GM18526 (cell line): ENCODE measurements around the gene MAB21L3.

Experiments used
- POLR2A ChIP-seq: IDR thresholded peaks from 3 replicates; pipeline ENCODE4 v1.6.1; 2011; ENCODE audit not compliant: insufficient read length; ENCODE audit errors: extremely low read depth

The MAB21L3 gene

GRCh38 chr1:116110567-116111523, at the start of gene MAB21L3:
MAB21L3 (plus strand) TSS chr1:116111399; CDS start chr1:116112616, 1,217 bp downstream.
- no peak for TF ChIP-seq POLR2A

DNA sequence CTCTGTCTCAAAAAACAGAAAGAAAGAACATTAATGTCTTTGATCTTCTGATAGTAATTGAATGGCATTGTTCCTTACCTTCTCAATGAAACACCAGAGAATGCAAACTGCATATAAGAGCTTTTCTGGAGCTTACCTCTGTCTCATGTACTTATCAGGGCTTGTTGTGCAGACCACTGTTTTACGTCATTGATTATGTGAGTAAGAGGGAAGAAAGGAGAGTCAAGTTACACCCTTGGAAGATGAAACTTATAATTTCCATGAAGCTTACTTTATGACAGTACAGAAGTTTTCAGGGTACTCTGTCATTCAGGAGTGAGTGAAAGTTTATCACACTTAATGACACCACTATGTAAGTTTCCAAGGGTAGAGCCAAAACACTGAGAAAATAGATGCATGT, 49.0 kb upstream of the MAB21L3 start:
- TF ChIP-seq POLR2A, result no peak

GRCh38 chr1:116064616-116065015, 46.6 kb upstream of the MAB21L3 start:
- TF ChIP-seq POLR2A, result no peak

- TF ChIP-seq POLR2A, result no peak
These were observed 44.2 kb upstream of the MAB21L3 start for GRCh38 chr1:116066868-116067565.

DNA sequence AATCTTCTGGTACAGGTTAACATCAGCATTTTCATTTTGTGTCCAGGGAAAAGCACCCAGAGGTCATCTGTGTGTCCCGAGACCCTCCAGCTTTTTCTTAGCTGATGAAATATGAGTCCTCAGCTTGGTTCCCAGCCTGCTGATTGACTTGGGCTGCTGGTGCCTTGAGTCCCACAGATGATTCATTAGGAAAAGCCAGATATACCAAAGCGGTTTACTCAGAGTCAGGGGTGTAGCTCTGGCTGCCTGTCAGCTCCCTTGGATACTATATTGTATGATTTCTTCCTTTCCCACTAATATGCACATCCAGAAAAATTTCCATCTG, 43.7 kb upstream of the MAB21L3 start:
- no peak for TF ChIP-seq POLR2A

DNA sequence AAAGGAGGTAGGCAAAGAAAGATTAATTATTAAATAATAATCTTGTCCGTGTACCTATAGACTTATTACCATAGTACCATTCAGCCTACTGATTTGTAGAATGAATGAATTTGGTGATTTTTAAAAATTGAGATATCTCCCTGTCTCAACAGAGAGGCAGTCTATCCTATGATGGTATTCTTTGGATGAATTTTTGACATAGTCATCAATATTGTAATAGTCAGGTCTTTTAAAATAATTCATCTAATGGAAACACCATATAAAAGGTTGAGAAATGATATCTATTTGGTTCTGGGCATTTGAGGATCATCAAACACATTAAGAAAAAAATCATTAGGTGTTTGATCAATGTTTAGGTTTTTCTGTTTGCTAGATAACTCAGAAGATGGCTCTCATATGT, 35.6 kb upstream of the MAB21L3 start:
- TF ChIP-seq POLR2A, result no peak

- TF ChIP-seq POLR2A, result no peak
These were observed 35.2 kb upstream of the MAB21L3 start for GRCh38 chr1:116075990-116076389.

DNA sequence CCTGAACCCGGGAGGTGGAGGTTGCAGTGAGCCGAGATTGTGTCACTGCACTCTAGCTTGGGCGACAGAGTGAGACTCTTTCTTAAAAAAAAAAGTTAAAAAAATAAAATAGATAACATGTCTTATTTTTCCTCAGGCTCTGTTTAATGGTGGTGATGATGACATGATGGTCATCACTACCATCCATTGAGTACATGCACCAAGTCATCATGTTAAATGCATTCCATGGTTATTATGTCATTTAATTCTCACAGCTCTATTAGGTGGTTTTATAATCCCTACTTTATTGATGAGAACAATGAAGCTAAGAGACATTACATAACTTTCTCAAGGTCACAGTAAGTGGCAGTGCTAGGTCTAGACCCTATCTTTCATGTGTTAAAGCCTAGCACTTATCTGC, 34.4 kb upstream of the MAB21L3 start:
- no peak for TF ChIP-seq POLR2A

GRCh38 chr1:116078699-116079223, 32.4 kb upstream of the MAB21L3 start:
- TF ChIP-seq POLR2A, result no peak

DNA sequence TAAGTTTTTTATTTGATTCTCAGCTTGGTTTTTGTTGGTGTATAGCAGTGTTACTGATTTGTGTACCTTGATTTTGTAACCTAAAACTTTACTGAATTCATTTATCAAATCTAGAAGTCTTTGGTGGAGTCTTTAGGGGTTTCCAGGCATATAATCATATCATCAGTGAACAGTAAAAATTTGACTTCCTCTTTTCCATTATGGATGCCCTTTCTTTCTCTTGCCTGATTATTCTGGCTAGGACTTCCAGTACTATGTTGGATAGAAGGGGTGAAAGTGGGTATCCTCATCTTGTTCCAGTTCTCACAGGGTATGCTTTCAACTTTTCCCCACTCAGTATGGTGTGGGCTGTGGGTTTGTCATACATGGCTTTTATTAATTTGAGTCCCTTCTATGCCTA, 23.6 kb upstream of the MAB21L3 start:
- no peak for TF ChIP-seq POLR2A

DNA sequence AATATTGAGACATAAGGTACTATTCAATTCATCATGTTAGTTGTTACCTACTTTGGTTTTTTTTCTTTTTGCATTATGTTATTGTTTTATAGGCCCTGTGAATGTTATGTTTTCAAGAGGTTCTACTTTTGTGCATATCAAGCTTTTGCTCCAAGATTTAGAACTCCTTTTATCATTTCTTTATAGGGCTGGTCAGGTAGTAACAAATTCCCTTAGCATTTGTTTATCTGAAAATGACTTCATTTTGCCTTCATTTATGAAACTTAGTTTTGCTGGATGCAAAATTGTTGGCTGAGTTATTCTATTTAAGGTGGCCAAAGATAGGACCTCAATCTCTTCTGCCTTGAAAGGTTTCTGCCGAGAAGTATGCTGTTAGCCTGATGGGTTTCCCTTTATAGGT, 21.3 kb upstream of the MAB21L3 start:
- TF ChIP-seq POLR2A, result no peak

DNA sequence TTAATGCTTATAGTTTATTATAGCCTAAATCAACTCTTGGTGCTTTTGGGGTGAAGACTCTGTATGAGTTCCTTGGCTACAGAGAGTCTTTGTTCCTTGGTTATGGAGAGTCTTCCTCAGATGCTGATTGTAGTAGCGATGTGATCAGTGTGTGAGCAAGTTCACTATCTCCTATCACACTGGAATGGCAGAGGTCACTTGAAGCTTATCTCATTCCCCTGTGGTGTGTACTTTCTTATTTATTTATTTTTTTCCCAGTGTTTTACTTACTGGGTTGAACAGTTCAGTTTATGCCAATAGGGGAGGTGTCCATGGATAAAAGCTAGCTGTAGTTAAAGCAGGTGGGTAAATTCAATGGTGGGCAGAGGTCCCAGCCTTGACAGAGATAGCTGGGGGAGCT, 20.1 kb upstream of the MAB21L3 start:
- TF ChIP-seq POLR2A, result no peak

- TF ChIP-seq POLR2A, result no peak
These were observed 18.3 kb upstream of the MAB21L3 start for GRCh38 chr1:116092752-116093489.

DNA sequence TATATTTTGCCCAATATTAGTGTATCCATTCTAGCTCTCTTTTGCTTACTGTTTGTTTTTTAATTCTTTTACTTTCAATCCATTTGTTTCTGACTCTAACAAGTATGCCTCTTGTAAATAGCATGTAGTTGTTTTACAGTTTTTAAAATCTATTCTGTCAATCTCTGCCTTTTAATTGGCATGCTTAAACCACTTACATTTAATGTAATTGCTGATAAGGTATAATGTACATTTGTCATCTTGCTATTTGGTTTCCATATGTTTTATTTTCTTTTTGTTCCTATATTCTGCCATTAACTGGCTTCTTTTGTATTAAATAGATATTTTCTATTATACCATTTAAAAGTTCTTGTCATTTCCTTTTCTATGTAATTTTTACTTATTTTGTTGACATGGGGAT, 16.2 kb upstream of the MAB21L3 start:
- TF ChIP-seq POLR2A, result no peak

DNA sequence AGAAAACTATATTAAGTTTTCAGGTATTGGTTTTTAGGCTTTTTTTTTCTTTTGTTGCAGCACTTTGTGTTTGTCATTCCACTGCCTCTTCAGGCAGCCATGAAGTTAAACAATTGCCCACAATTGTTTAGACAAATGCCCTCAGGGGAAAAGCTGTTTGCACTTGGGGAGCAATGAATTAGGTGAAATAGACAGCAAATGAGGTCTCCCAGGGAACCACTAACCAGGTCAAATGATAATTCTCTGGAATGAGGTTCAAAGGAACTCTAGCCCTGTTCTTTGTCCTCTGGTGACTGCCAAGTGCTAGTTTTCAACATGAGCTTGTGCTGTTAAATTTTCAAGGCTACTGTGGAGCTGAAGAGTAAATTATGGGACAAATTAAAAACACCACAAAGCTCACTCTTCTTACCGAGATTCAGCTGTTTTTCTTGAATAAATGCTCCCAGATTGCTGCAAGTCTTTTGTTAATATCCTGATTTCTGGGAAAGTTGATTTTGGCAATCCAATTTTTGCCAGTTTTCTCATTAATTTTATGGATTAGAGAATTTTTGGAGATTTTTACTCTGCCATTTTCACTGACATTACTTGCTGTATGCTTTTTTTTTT, 15.1 kb upstream of the MAB21L3 start:
- no peak for TF ChIP-seq POLR2A
